NCI-H748 treated with DMSO at 0.1 percent for 48 hours (cell line): ENCODE results near the gene ST8SIA1.

Experiments
- DNase-seq: peaks from one replicate; lab custom pipeline; 2025; lab: John Stamatoyannopoulos, UW

ST8SIA1 gene

DNA sequence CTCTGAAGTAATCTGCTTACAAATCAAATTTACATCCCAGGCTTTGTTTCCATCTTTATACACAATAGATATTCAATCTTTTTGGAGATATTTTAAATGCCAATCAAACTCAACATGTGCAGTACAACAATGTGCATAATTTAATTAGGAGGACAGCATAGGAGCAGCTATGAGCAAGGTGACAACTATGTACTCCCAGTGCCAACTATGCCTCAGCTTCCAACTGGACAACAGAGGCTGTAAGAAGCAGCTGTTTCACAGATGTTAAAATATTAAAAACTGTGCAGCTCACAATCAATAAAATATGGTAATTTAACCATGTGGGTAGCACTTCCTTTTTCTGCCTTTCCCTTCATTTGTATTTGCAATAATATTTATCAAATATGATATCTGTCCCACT lies 99.9 kb downstream of the ST8SIA1 start:
- DNase-seq, result no peak

DNA sequence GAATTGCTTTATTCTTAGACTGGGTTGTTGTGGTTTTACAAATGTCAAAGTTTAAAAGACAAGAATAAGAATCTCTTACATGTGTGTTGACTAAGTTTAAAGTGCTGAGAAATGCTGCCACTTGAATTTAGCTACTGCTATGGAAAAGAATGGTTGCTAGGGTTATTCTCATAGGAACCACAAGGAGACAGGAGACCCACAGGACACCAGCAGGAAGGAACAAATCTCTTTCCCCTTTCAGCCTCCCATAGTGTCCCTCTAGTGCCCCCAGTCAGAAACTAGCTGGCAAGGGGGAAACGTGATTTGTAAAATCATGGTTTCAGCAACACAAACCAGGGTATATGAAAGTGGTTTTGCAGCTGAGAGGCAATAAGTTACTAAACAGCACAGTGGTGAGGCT lies 102.7 kb downstream of the ST8SIA1 start:
- no peak for DNase-seq

DNA sequence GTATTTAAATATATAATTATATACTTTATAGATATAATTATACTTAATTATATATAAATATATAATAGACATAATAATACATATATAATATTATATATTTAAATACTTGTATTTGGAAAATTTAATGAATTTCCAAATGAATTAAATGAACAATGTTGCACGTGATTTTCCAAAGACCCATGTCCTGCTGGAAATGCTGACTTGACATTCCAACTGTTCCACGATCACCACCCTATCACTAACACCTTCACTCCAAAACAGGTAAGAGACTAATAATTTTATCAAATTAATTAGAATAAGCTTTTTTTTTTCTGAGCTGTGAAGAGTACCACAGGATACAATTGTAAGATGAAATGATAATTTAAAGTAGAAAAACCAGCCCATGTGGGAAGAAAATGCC lies 103.4 kb downstream of the ST8SIA1 start:
- DNase-seq, result no peak

DNA sequence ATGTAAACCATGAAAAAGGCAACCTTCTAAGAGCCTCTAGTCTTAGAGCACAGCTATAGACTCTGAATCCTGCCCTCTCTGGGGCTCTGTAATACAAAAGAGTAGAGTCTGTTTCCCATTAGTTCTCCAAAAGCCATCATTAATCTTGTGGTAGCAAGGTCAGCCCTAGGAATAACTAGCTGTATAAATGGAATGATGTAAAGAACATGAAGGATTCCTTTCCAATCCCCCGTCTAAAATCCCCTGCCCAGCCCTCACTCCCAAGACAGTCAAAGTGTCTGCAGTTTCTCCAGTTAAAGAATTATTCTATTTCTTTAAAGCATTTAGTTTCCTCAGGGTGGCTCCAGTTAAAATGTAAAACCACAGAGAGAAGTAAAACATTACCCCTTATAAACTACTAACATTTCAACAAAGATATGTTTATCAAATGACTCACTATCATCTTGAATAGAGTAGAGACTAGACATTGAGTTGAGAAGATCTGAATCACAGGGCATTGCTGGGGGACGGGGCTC lies 104.2 kb downstream of the ST8SIA1 start:
- DNase-seq, result no peak

DNA sequence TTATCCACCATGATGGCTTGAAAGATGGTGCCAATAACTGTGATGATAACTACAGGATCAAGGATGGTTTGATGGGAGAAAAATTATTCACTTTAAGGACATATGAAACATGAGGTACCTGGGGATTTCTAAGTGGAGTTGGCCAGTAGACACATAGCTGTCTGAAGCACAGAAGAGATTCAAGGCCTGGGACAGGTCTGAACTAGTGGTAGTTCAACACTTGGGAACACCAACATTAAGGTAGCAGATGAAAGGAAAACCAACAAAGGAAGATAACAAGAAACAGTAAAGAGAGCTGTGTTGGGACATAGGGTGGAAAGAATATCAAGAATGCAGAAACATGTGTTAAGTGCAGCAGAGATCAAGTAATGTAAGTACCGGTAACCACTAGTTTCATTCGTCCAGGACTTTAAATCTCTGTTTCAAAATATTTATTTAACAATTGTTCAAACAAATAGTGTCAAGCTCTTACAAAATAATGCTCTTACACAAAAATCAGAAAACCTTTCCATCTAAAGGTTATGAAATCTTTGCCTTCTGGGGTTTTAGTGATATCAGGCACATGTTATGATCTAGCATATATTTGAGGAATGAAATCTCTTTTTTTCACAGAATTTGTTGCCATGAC lies 104.7 kb downstream of the ST8SIA1 start:
- no peak for DNase-seq

DNA sequence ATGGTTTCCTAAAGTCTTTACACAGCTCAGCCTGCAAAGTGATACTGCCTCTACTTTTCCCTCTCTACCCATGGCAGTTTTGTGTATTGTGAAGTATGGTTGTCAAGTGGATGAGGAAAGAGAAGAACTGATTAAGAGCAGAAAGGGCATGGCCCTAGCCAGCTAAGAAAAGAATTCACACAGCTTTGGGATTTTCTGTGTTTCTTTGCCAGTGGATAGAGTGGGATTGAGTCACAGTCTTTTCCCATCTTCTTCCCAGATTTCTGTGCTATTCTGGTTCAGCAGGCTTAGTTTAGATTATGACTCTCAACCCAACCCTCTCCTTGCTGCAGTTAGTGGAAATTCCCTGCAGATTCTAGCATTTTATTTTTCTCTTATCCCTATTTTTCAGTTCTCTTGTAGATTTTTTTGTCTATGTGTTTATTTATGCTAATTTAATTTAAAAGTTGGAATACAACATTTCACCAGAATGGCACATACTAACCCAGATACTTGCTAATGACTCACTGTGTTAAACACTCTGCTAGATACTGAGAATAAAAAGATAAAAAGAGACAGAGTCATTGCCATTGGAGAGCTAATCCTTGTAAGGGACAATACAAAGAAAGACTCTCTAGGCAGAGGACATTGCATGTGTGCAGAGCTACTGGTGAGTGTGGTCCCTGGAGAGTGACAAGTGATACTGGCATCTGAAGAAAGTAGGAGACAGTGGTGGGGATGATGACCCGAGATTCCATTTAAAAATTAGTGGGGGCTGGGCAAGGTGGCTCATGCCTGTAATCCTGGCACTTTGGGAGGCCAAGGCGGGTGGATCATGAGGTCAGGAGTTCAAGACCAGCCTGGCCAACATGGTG lies 106.3 kb downstream of the ST8SIA1 start:
- no peak for DNase-seq

DNA sequence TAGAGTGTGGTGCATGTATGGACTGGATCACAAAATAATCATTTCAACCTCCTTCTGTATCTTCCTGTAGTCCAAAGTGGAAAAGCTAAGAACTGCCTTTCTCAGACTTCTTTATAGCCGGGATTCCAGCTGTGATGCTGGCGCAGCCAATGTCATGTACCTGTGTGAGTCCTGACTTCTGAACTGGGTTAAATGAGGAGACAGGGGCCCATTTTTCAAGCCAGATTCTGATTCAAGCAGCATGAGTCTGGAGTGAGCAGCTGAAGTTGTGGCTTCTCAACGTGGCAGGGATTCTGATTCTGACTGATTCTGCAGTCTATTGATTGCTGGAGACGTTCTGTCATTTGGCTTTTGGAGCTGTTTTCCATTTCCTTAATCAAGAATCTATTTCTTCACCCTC lies 111.2 kb downstream of the ST8SIA1 start:
- DNase-seq, result no peak

DNA sequence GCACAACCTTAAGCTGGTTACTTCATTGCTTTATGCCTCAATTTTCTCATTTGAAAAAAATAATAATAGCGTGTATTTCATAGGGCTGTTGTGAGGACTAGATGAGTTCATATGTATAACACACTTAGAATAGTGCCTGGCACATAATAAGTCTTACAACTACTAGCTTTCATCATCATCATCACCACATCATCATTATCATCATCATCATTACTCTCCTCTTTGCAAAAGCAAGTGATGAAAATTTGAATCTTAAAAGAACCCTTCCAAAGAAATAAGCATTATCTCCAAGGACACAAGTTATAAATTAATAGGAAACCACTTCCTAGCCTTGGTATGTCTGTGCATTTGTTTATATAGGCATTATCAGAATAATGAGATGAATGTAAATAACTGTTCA lies 117.0 kb downstream of the ST8SIA1 start:
- DNase-seq, result no peak

DNA sequence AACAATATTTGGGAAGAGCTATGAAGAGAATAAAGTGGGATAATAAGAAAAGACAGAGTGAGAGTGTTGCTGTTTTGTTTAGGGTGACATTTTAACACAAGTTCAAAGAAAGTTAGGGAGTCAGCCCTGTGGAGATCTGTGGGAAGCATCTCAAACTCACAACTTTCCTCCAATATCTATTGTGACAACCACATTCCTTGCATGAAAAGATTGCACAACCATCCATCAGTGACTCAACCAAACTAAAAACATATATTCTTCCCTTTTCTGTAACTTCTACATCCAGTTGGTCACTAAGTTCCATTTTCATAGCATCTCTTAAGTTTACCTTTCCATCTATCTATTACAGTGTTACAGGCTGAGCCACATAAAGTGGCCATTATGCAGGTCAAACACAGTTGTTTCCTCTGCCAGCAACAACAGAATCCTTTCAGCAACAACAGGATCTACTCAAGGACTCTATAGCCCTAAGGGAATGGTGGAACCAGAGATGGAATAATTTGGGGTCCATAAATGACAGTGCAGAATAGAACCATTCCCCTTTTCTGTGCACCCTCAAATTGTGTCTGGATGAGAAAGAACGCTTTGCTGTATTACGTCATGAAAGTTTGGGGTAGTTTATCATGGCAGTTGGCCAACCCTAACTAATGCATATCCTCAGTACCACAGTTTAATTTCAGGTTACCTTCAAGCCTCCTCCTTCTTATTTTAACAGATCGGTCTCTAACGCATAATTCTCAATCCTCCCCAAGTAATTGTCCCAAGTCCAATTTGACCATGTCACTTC lies 118.8 kb downstream of the ST8SIA1 start:
- DNase-seq, result no peak

DNA sequence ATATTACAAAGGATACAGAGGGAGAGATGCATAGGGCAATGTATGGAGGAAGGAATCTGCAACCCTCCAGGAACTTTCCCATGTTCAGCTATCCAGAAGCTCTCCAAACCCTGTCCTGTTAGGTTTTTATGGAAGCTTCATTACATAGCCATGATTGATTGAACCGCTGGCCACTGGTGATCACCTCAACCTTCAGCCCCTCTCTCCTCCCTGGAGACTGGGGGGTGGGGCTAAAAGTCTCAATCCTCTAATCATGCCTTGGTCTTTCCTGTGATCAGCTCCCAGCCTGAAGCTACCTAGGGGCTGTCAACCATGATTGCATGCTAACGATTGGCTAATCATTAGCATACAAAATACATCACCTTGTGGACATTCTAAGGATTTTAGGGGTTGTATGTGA lies 123.4 kb downstream of the ST8SIA1 start:
- DNase-seq, result no peak

DNA sequence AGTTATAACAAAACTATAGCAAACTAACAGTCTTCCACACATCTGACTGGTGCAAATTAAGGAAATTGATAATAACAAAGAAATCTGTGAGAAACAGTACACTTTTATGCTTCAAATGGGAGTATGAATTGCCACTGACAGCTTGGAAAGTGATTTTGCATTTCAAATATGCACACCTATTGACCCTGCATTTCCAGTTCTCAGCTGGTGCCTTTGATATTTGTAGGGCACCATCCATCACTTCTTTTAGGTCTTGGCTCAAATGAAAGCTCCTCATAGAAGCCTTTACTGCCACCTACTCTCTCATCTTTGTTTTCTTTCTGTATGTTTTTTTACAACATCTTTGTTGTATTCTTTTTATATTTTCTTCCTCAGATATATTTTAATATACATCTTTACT lies 125.1 kb downstream of the ST8SIA1 start:
- no peak for DNase-seq

DNA sequence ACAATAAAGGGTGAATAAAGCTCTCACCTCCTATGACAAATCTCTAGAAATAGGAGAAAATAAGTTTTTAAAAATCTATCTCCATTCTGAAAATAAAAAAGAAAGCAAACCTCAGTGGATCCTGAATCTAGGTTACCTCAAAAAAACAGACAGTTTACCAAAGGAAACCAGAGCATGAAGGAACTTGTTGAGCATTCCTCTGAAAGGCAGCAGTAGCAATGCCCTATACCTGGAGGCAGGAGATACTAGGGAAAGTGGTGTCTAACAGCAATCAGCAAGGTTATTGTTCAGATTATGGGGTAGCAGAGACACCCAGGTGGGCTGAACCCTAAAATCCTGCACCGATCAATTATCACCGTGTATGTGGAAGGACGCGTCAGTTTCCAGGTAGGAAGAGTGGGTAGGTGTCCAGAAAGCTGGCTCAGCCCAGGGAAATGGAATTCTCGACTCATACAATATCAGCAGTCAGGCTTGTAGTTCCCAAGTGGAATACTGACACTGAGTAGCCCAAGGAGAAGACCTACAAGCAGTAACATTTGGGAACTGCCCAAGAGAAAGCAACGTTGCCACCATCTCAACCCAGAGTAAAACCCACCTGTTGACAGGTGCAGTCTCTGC lies 128.3 kb downstream of the ST8SIA1 start:
- DNase-seq, result no peak

DNA sequence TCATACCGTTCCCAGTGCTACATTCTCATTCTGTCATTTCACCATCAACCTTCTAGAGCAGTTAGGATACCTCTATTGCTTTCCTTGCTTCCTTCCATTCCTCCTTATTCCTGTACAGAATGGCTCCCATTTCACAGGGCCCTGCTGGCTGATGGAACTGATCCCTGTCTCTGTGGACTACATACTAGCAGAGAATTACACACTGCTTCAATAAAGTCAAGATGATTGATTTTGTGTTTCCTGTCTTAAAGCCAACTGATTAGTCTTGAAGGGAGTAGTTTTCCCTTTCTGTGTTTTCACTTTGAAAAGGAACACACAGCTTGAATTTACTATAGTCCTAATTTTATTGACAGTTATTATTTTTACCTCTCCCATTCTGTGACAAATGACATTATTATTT lies 130.1 kb downstream of the ST8SIA1 start:
- no peak for DNase-seq

DNA sequence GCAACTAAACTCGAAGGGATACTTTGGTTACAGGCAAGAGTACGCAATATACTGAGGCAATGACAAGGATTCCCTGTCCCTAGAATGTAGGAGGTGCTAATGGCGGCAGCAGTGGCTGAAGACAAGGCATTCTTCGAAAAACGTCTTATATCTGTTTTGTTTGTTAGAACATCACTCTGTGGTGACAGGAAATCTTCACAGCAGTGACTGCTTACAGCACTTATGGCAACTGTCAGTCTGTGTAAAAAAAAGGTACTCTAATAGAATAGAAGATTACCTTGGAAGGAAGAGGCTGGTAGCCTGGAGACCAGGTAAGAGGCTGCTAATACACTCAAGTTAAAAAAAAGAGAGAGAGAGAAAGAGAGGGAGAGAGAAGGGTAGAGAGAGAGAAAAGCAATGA lies 131.7 kb downstream of the ST8SIA1 start:
- DNase-seq, result no peak

DNA sequence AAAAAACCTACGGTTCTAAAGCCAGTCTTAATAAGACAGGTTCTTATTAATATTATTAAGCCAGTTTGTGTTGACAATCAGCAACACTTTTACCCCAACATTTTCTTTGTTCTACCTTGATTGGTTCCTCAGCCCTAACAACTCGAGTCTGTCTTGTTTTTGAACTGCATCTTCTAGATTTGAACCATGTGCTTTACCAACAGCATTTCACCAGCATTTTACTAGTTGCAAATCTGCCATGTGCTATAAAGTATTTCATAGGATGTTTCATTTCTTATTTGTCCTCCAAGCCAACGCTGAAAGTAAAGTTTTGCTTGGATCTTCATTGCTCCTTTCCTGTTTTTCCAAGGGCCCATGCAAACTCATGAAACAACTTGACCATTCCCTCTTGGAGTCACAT lies 133.4 kb downstream of the ST8SIA1 start:
- no peak for DNase-seq

DNA sequence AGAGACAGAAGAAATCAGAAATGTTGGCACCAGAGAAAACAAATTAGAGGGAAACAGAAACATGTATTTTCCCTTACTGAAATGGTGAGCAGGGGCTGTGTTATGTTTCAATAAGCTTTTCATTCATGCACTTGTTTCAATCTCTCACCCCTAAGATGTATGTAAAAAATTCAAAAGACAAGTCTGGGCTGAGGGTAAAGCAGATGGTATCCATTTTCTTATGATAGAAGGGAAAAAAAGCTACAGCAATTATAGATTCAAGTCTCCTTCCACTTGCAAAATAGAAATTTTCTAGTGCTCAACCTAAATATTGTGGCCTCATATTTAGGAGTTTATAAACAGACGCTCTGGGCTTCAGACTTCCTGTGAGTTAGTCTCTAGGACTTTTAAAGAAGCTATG lies 138.3 kb downstream of the ST8SIA1 start:
- no peak for DNase-seq

DNA sequence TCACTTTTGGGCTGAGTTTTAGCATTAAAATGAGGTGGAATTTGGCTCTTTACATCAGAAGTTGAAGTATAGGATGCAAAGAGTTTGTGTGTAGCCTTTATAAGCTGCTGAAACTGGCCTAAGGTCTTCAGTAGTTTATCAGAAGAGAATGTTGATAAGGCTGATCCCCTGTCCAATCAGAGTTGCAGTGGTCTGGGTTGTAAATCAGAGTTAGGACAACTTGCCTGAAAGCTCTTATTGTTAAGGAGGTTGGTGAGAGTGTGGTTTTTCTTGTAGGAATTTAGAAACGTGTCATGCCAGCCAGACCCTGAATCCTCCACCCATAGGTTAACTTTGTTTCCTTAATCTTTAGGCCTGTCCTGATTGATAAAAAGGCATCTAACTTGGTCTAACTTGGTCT lies 143.5 kb downstream of the ST8SIA1 start:
- DNase-seq, result no peak

DNA sequence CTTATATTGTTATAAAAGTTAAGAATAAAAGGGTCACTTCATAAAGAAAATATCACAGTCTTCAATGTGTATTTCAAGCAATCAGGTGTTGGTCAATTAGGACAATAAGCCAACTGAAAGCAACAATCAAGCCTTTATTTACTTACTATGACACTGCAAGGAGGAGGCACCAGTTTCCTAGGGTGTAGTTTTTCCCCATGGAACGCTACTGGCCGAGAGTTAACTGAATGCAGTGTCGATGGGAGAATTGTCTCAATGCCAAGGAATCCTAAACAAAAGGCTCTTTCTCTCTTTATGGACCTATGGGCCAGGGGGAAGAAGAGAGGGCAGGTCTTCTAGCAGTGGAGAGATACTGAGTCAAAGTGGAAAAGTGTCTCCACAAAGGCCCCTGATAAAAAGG lies 146.1 kb downstream of the ST8SIA1 start:
- DNase-seq, result no peak

DNA sequence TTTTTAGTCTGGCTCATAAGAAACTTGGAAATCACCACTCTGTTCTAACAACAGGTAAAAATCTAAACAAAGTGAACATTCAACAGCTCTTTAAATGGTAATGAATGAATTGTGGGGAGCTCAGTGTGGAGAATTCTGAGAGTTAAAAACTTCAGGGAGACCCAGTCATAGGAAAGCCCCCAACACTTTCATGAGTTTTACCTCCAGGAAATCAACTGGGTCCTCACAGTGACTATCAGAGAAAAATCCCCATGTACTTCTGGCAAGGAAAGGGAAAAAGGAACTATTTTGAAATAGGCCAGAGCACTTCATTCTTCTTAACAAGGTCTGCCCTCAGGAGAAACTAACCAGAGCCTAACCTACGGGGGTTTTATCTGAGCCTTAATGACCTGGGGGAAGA lies 153.8 kb downstream of the ST8SIA1 start:
- no peak for DNase-seq

DNA sequence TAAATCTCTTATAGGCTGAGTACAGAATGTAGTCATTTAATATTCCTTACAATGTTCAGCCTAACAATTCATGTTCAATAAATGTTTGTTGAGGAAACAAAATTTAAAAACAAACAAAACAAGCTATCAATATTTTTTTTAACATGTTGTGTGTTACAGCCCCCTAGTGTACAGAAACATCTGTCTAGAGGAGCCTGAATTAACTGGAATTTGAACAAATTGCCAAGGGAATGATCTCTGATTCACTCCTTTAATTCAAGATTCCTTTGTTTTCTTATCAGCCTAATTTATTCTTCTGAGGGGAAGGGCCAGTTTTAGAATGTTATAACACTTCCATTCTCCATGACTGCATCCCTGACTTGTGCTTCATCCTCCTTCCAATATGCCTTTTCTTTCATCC lies 161.3 kb downstream of the ST8SIA1 start:
- no peak for DNase-seq

DNA sequence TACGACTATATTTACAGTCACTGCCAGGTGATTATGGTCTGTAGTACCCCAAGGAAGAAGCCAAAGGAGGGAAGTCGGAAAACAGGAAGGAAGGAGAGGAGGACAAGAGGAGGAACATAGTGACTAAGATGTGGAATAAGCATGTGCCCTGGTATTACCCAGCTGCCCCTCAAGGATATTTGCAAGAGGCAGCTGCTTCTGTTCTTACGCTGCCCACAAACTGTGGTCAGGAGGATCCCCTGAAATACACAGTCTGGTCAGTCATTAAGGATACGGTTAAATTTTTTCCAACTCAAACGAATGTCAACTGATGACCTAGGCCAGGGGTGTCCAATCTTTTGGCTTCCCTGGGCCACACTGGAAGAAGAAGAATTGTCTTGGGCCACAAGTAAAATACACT lies 162.0 kb downstream of the ST8SIA1 start:
- no peak for DNase-seq

DNA sequence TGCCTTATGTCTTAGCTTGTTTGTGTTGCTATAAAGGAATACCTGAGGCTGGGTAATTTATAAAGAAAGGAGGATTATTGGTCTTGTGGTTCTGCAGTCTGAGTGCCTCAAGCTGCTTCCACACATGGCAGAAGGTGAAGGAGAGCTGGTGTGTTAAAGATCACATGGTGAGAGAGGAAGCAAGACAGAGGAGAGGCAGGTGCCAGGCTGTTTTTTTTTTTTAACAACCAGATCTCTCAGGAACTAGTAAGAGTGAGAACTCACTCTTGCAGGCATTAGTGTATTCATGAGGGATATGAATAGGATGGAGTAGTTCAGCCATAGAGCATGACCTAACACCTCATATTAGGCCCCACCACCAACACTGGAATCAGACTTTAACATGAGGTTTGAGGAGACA lies 165.1 kb downstream of the ST8SIA1 start:
- no peak for DNase-seq
